HG03565 (cell line): Measurements from ENCODE around the gene STAC.
A peak's percentile ranks its signal among the peaks of the same experiment; 100 is the strongest.

Experiments used
- ATAC-seq: cut with Tn5 transposase; IDR thresholded peaks from one replicate; pipeline ENCODE4 v1.9.1; 2021; ENCODE audit warnings: mild to moderate bottlenecking, moderate library complexity; ENCODE audit not compliant: unreplicated experiment

The STAC gene

GRCh38 chr3:36511791-36512486 is 131.6 kb downstream of the STAC start:
- no peak for ATAC-seq

GRCh38 chr3:36512555-36512954 is 132.3 kb downstream of the STAC start:
- ATAC-seq, result no peak

DNA sequence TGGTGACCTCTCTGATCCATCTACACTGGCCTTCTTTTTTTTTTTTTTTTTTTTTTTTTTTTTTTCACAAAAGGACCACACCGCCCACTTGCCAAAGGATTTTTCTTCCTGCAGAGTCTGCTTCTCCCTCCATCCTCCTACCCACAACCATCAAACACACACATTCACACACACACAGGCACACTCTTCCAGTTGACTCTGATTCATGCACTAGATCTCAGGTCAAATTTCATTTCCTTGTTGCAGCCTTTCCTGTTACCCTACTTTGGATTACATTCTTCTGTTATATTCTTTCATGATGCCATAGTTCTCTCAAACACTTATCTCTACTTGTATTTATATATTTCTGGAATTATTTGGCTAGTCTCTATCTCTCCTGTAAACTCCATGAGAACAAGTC is 133.9 kb downstream of the STAC start:
- no peak for ATAC-seq

DNA sequence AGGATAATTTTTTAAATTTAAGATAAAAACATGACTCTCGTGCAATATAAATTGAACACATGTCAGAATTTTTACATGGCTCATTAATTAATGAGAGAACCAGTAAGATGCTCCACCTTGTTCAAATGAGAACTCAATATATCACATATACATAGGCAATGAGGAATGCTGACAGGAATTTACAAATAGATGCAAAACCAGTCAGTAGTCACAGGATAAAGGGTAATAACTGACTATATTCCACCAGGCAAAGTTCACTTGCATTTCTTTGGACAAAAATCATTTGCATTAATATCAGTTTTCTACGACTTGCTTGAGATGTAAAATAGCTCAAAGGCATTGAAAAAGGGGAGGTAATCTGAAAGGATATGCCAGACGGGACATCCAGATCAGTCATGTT is 139.4 kb downstream of the STAC start:
- ATAC-seq, result no peak

DNA sequence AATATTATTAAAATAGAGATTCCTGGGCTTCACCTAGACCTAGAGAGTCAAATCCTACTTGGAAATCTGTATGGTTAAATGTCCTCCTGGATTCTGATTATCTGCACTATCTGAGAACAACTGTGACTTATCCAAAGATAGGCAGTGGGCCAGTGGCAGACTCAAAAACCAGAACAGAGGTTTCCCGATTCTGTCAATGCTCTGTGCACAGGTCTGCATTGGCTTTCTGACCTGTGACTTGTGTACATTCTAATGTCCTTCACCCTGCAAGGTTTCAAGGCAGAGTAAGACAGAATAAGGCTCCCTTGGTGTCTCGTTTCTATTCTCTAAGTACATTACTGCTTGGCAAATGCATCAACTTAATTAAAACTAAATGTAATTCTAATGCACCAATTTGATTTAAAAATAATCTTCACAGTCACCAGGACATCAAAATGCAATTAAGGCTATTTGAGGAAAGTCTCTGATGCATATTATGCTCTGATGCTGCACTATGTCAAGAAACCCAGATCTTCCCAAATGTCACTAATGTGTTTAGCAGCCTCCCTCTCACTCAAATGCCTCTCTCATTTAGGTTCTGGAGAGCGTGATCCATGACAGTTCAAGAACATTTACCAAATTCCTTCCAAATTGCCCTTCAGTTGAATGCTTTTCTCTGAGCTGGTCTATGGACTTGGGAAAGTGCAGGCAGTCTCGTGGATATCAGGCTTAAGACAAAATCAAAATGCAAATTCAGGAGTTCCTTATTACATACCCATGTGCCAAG is 140.1 kb downstream of the STAC start:
- no peak for ATAC-seq

DNA sequence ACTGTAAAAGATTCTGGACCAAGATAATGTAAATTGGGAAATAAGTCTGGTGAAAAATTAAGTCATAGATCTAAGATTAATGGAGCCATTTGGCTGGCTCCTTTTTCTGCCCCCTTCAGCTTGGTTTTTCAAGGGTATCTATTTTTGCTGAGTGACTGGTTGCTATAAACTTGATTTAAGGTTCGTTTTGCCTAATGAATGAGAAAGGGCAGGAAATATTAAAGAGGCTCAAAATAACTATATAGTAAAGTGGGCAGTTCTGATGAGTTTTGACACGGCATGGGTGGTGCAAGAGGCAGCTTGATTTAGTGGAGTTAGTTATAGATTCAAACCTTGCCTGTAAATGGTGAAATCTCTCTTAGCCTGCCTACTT is 140.7 kb downstream of the STAC start:
- ATAC-seq, result no peak

GRCh38 chr3:36524560-36524959 is 144.3 kb downstream of the STAC start:
- ATAC-seq, result no peak

GRCh38 chr3:36525115-36525801 is 145.0 kb downstream of the STAC start:
- ATAC-seq, result no peak

DNA sequence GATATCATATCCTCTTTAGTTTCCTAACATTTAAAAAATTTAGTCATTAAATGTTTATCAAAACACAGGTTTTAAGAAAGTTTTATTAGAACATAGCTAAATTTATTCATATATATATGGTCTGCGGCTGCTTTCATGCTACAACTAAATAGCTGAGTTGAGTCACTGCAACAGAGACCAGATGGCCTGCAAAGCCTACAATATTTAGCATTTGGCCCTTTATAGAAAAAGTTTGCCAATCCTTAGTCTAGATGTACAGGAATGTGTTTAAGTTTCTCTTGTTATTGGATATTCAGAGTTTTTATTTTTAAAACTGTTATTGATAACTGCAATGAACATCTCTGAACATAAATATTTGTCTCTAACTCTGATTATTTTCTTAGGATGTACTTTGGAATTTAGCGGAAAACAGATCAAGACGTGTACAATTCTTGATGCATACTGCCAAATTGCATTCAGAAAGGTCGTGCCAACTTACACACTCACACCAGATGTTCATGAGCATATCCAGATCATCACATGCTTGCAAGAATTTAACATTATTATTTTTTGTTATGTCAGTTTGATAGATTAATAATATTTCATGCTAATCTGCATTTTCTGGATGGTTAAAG is 157.9 kb downstream of the STAC start:
- no peak for ATAC-seq

DNA sequence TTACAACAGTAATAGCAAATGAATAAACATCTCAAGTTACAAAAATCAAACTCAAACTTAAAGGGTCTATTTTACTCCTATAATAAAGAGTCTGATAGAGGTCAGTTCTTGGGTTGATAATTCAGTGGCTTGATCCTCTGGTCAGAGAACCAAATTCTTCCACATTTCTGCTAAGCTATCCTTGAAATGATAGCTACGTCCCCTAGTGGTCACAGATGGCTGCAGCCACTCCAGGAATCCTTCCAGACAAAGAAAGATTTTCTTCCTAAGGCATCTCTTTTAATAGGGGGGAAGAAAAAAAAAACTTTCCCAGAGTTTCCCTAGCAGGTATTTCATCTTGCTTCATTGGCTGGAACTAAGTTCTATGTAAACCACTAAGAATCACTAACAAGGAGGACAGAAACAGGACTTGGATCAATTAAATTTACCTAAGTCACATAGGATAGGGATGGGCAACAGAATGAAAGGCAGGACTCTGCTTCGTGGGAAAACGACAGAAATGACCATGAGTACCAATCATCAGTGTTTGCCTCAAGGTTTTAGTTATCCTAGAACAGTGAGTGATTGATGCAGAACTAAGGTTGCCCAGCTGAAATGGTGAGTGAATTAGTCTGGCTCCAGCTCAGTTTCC is 160.7 kb downstream of the STAC start:
- ATAC-seq, result peak; percentile 48

GRCh38 chr3:36542186-36542585 is 161.9 kb downstream of the STAC start:
- no peak for ATAC-seq

GRCh38 chr3:36543276-36543997 is 163.1 kb downstream of the STAC start:
- no peak for ATAC-seq

DNA sequence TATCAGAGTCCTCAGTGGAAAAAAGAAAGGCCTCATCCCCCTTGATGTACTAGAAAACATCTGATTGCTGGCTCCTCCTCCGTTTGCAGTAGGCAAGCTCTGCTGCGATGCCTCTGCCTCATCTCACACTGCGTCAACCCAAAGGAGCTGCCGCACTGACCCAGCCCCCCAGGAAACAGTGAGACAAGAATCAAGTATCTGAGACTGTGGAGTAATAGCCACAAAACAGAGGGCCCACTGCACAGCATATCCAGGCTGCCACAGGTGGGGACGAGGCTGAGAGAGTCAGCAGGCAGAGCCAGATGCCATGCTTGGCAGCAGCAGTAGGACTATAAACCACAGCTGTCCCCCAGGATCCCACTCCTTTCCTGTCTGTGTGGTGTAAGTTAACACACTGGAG is 165.9 kb downstream of the STAC start:
- no peak for ATAC-seq

- ATAC-seq, result no peak
Observed at GRCh38 chr3:36548712-36549111, 168.4 kb downstream of the STAC start.

GRCh38 chr3:36557021-36557707 is 176.9 kb downstream of the STAC start:
- ATAC-seq, result peak; percentile 83

DNA sequence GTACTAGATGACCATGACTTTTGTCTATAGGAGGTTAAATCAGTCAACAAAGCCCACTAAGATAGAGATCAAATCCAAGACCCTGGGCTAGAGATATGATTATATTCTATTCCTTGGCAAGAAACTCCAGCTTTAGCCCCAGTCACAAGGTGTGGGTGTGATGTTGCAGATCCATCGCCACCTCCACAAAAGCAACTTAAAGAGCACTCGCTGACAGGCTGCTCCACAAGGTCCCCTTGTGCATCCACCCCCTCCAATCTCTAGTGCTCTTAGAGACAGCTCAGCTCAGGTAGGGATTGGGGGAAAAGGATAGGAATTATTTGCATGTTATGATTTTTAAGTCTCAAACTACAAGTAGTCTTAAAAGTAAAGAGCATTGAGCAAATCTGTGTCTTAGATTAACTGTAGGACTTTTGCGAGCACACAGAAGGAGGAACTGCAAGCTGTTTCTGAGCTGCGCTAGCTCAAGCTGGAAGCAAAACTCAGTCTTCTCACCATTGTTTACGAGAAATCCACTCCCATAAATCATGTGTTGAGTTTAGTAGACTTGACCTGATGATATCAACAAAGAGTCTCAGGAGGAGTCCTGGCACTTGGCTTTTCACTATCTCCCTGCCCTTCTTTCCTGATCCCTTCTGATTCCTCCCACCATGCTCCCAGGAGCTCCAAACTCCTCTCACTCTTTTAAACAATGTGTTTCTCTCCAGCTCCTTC is 177.6 kb downstream of the STAC start:
- ATAC-seq, result no peak

DNA sequence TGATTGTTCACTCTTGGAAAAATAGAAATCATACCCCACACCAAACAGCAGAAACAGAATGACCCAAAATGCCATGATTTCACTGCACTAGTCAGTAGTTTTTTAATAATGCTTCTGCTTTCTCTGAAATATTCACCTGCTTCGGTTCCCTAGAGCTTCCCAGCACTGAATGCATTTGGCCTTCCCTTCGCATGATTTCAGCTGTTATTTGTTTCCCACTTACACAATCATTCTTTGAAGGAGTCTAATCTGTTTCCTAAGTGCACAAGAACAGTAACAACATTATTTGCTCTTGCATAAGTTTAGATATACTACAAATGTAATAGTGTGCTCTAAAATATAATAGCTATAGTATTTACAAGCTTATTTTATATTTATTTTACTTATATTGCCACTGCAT is 178.7 kb downstream of the STAC start:
- no peak for ATAC-seq

DNA sequence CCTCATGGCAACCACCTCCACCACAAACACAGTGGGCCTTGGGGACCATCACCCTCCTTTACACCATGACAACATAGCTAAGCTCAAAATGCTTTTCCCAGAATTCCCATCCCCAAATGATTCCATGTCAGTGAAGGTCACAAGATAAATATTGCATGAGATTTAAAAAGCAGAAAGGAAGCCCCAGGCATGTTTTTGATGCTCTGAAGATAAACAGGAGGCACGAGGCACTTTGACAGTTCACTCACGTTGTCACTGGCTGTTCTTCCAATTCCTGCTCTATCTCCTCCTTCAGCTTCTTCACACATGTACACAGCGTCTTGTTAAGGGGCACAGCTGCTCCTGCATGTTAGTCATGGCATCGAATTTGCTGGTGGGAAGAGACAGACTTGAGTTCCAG is 180.4 kb downstream of the STAC start:
- no peak for ATAC-seq

- no peak for ATAC-seq
Observed at GRCh38 chr3:36561601-36562000, 181.3 kb downstream of the STAC start.
